HG02623 (cell line): ENCODE data around the gene RAP1B.
"Not testable (repeated sequence)": the region's sequence is repeated elsewhere in the genome, so short reads cannot be mapped to it uniquely, and the experiment has no call there.

Experiments
- ATAC-seq: cut with Tn5 transposase; IDR thresholded peaks from one replicate; pipeline ENCODE4 v1.9.1; 2021; ENCODE audit warnings: moderate library complexity; ENCODE audit not compliant: unreplicated experiment

Gene RAP1B

GRCh38 chr12:68632486-68632885 is 21.8 kb downstream of the RAP1B start:
- ATAC-seq: no peak

GRCh38 chr12:68633614-68634558 is 23.2 kb downstream of the RAP1B start:
- ATAC-seq: no peak

- no peak for ATAC-seq
Observed at GRCh38 chr12:68636268-68636667, 25.6 kb downstream of the RAP1B start.

GRCh38 chr12:68637439-68637838 is 26.7 kb downstream of the RAP1B start:
- ATAC-seq: not testable (repeated sequence)

- no peak for ATAC-seq
Observed at GRCh38 chr12:68638171-68638570, 27.5 kb downstream of the RAP1B start.

GRCh38 chr12:68638721-68639395 is 28.2 kb downstream of the RAP1B start:
- no peak for ATAC-seq

- no peak for ATAC-seq
Observed at GRCh38 chr12:68639396-68639767, 28.7 kb downstream of the RAP1B start.

- ATAC-seq: peak; percentile 87
Observed at GRCh38 chr12:68641138-68641537, 30.4 kb downstream of the RAP1B start.

GRCh38 chr12:68646484-68646883 is 35.8 kb downstream of the RAP1B start:
- no peak for ATAC-seq

GRCh38 chr12:68647507-68647906 is 36.8 kb downstream of the RAP1B start:
- ATAC-seq: no peak

- ATAC-seq: no peak
Observed at GRCh38 chr12:68648179-68648578, 37.5 kb downstream of the RAP1B start.

- no peak for ATAC-seq
Observed at GRCh38 chr12:68665016-68665569, 54.4 kb downstream of the RAP1B start.

- ATAC-seq: no peak
Observed at GRCh38 chr12:68667291-68667690, 56.6 kb downstream of the RAP1B start.

- no peak for ATAC-seq
Observed at GRCh38 chr12:68667896-68668295, 57.2 kb downstream of the RAP1B start.

GRCh38 chr12:68671179-68671578 is 60.5 kb downstream of the RAP1B start:
- ATAC-seq: no peak

GRCh38 chr12:68673788-68674187 is 63.1 kb downstream of the RAP1B start:
- ATAC-seq: no peak

GRCh38 chr12:68674376-68674775 is 63.7 kb downstream of the RAP1B start:
- no peak for ATAC-seq

GRCh38 chr12:68675101-68675842 is 64.6 kb downstream of the RAP1B start:
- no peak for ATAC-seq

- not testable (repeated sequence) for ATAC-seq
Observed at GRCh38 chr12:68676854-68677253, 66.2 kb downstream of the RAP1B start.

GRCh38 chr12:68686262-68686594 is 75.5 kb downstream of the RAP1B start:
- ATAC-seq: no peak
